ENCODE results near the gene HNRNPC.
"Not testable (repeated sequence)": the region's sequence is repeated elsewhere in the genome, so short reads cannot be mapped to it uniquely, and the experiment has no call there.

Gene HNRNPC

GRCh38 chr14:21308479-21309237 lies 39.4 kb upstream of the HNRNPC start:
- in situ Hi-C loops (cut with HindIII; ENCODE audit: low sequenced_read_pairs), result no loop called here
- TF ChIP-seq CTCF (IDR thresholded peaks at IDR 0.05; ENCODE audit: low read depth, low read length, missing control alignments), result no peak
- H3K4me3 ChIP-seq (ENCODE audit: low read depth, low read length), result peak overlapping the region; percentile 33
- DNase-seq (ENCODE audit: low read depth), result peak; percentile 49

GRCh38 chr14:21308132-21308478 lies 38.9 kb upstream of the HNRNPC start:
- DNase-seq (ENCODE audit: low read depth), result no peak
- in situ Hi-C loops (cut with HindIII; ENCODE audit: low sequenced_read_pairs), result no loop called here
- no peak for TF ChIP-seq CTCF (IDR thresholded peaks at IDR 0.05; ENCODE audit: low read depth, low read length, missing control alignments)
- H3K4me3 ChIP-seq (ENCODE audit: low read depth, low read length), result no peak overlapping the region

- TF ChIP-seq CTCF (IDR thresholded peaks at IDR 0.05; ENCODE audit: low read depth, low read length, missing control alignments), result no peak
- in situ Hi-C loops (cut with HindIII; ENCODE audit: low sequenced_read_pairs), result no loop called here
- no peak overlapping the region for H3K4me3 ChIP-seq (ENCODE audit: low read depth, low read length)
- DNase-seq (ENCODE audit: low read depth), result no peak
Measured at GRCh38 chr14:21307637-21308036, 38.4 kb upstream of the HNRNPC start.

- DNase-seq (ENCODE audit: low read depth); in situ Hi-C loops (cut with HindIII; ENCODE audit: low sequenced_read_pairs); H3K4me3 ChIP-seq (ENCODE audit: low read depth, low read length): not testable (repeated sequence)
Measured at GRCh38 chr14:21302836-21303140, 33.5 kb upstream of the HNRNPC start.

GRCh38 chr14:21302013-21302835 lies 33.0 kb upstream of the HNRNPC start:
- in situ Hi-C loops (cut with HindIII; ENCODE audit: low sequenced_read_pairs), result no loop called here

GRCh38 chr14:21300892-21301291 lies 31.6 kb upstream of the HNRNPC start:
- no peak for DNase-seq (ENCODE audit: low read depth)
- TF ChIP-seq CTCF (IDR thresholded peaks at IDR 0.05; ENCODE audit: low read depth, low read length, missing control alignments), result no peak
- H3K4me3 ChIP-seq (ENCODE audit: low read depth, low read length), result peak overlapping the region; percentile 12
- in situ Hi-C loops (cut with HindIII; ENCODE audit: low sequenced_read_pairs), result no loop called here

More at GRCh38 chr14:21302013-21302835, 33.0 kb upstream of the HNRNPC start:
- TF ChIP-seq CTCF (IDR thresholded peaks at IDR 0.05; ENCODE audit: low read depth, low read length, missing control alignments), result no peak
- H3K4me3 ChIP-seq (ENCODE audit: low read depth, low read length), result no peak overlapping the region
- no peak for DNase-seq (ENCODE audit: low read depth)

GRCh38 chr14:21299562-21300130 lies 30.4 kb upstream of the HNRNPC start:
- in situ Hi-C loops (cut with HindIII; ENCODE audit: low sequenced_read_pairs), result no loop called here
- no peak overlapping the region for H3K4me3 ChIP-seq (ENCODE audit: low read depth, low read length)
- DNase-seq (ENCODE audit: low read depth), result no peak
- TF ChIP-seq CTCF (IDR thresholded peaks at IDR 0.05; ENCODE audit: low read depth, low read length, missing control alignments), result no peak

All from astrocyte of the cerebellum (primary cell).